Astrocyte (in vitro differentiated cells and primary cell): ENCODE data around the gene PTPRN2.

Source experiments
- CTCF ChIP-seq: IDR thresholded peaks from 2 replicates; pipeline ENCODE4 v1.5.1; 2011; ENCODE audit warnings: low read depth, mild to moderate bottlenecking, inconsistent platforms, low read length, moderate library complexity; ENCODE audit not compliant: insufficient read depth
- EZH2 ChIP-seq: IDR thresholded peaks from 2 replicates; pipeline ENCODE4 v1.6.1; 2012; ENCODE audit warnings: mild to moderate bottlenecking, low read length, inconsistent platforms; ENCODE audit not compliant: insufficient read depth

- TF ChIP-seq CTCF: no peak
- no peak for TF ChIP-seq EZH2
Measured at GRCh38 chr7:158073845-158074840, 513.5 kb downstream of the PTPRN2 start.
